Upper lobe of left lung (tissue), 6 donors: ENCODE data around the gene PFN3. TPM values are rescaled to one million over a fixed set of nuclear protein-coding genes. Genes with fewer than 3 reads are reported as not detected.

ENCODE experiments used
- ATAC-seq, 2 donors: fragments of 200-7000 bp; cut with Tn5 transposase; one replicate each; pipeline ENCODE4 v1.9.1; 2022; ENCODE audit warnings: mild to moderate bottlenecking in 2 of 2, moderate library complexity in 2 of 2; ENCODE audit not compliant: low FRiP score in 2 of 2
- DNase-seq, 2 donors: peaks; one replicate each; pipeline ENCODE4 v3.0.0-alpha.2; 2019 to 2020
- H3K27ac ChIP-seq, 4 donors: fragments of 200-600 bp; sonication (generic); one replicate each; pipeline ENCODE4 v1.5.1; 2016 to 2019
- H3K27me3 ChIP-seq, 4 donors: fragments of 200-600 bp; sonication (generic); one replicate each; pipeline ENCODE4 v1.5.1; 2017 to 2019
- H3K36me3 ChIP-seq, 4 donors: fragments of 200-600 bp; sonication (generic); one replicate each; pipeline ENCODE4 v1.5.1; 2016 to 2019
- H3K4me1 ChIP-seq, 4 donors: fragments of 200-600 bp; sonication (generic); one replicate each; pipeline ENCODE4 v1.5.1; 2018 to 2019
- H3K4me3 ChIP-seq, 4 donors: fragments of 200-600 bp; sonication (generic); one replicate each; pipeline ENCODE4 v1.5.1; 2017 to 2019; ENCODE audit warnings: mild to moderate bottlenecking in 2 of 4, moderate library complexity in 1 of 4
- H3K9me3 ChIP-seq, 4 donors: fragments of 200-600 bp; sonication (generic); one replicate each; pipeline ENCODE4 v1.5.1; 2018 to 2019
- CTCF ChIP-seq, 6 experiments: fragments of 450-650 bp in 4 of 6; fragments of 200-600 bp in 2 of 6; sonication (generic) in 2 of 6; IDR thresholded peaks; one replicate each; pipeline ENCODE4 v1.5.1; 2016 to 2019; ENCODE audit warnings: antibody characterized with exemption in 6 of 6
- EP300 ChIP-seq, 4 donors: sonication (generic); formaldehyde crosslinking; IDR thresholded peaks; one replicate each; pipeline ENCODE4 v1.5.1; 2017; ENCODE audit warnings: antibody characterized with exemption in 4 of 4, control low read depth in 2 of 4
- POLR2A ChIP-seq, 4 donors: fragments of 450-650 bp; IDR thresholded peaks; one replicate each; pipeline ENCODE4 v1.5.1; 2016 to 2017; ENCODE audit warnings: antibody characterized with exemption in 4 of 4, mild to moderate bottlenecking in 2 of 4
- POLR2AphosphoS5 ChIP-seq, 2 donors: sonication (generic); formaldehyde crosslinking; IDR thresholded peaks; one replicate each; pipeline ENCODE4 v1.5.1; 2017; ENCODE audit warnings: antibody characterized with exemption in 2 of 2
- WGBS, 2 donors: methylation state at CpG; one replicate each; pipeline ENCODE4 v1.1.5; 2017 to 2018; 5-methylcytosine and 5-hydroxymethylcytosine counted together
- total RNA-seq, 6 donors: library from RNA; depleted of rRNA in 4 of 6; stranded (reverse); fragments of >200 nt in 4 of 6; gene quantifications; one replicate each; pipeline versions ENCODE4 v1.1.0 to v1.2.1, GENCODE V29; 2016 to 2021
- donor health status: DM: no; HTN: no; CAD: no; lungs with moderate emphysema.
- donor health status: DM: no; HTN: yes; CAD: no; lungs with severe emphysema.

Gene PFN3
- total RNA-seq, 6 donors from 2014 or later, result not detected

- Histone ChIP-seq H3K27ac (peak overlapping the region in 2 of 4 donors; percentile 43 to 62), H3K9me3 (no peaks in the 10 kb centered on the region), H3K27me3 (peaks cover 0 to 15% (median 5%) of the 10 kb centered on the region in 4 donors), H3K4me3 (peak overlapping the region in 3 of 4 donors; percentile 55 to 69 (median 65)), H3K4me1 (peaks cover 22 to 31% (median 24%) of the 10 kb centered on the region in 4 donors), H3K36me3 (peaks cover 0 to 6% (median 3%) of the 10 kb centered on the region in 4 donors)
- no peak for TF ChIP-seq EP300 (IDR thresholded peaks at IDR 0.05)
- TF ChIP-seq CTCF (IDR thresholded peaks at IDR 0.05), result no peak
- TF ChIP-seq POLR2A (IDR thresholded peaks at IDR 0.05), result no peak
- TF ChIP-seq POLR2AphosphoS5 (IDR thresholded peaks at IDR 0.05), result no peak
- WGBS, 2 donors, result no CpG with 5 or more reads among the region's 52 CpGs
- peak in 1 of 2 donors; percentile 51 for DNase-seq
- ATAC-seq, result peak in 1 of 2 donors; percentile 9
Measured at GRCh38 chr5:177447066-177447610, 46.7 kb upstream of the PFN3 start.

- TF ChIP-seq CTCF (IDR thresholded peaks at IDR 0.05) (peak in 4 of 6 experiments; percentile 38 to 62 (median 50)), POLR2A (IDR thresholded peaks at IDR 0.05) (peak in 1 of 4 donors; percentile 36), POLR2AphosphoS5 (IDR thresholded peaks at IDR 0.05) (no peak), EP300 (IDR thresholded peaks at IDR 0.05) (no peak)
- H3K9me3 ChIP-seq, result no peaks in the 10 kb centered on the region
- ATAC-seq (peak; percentile 42 to 77), DNase-seq (peak; percentile 40 to 96)
- peaks cover 22 to 31% (median 24%) of the 10 kb centered on the region in 4 donors for H3K4me1 ChIP-seq
- peak within 1 kb of the TSS in 2 of 4 donors; percentile 62 to 64 for H3K27ac ChIP-seq
- WGBS, 2 donors, result 0% methylated on average over 13 to 21 of the region's 89 CpGs
- peaks cover 0 to 15% (median 5%) of the 10 kb centered on the region in 4 donors for H3K27me3 ChIP-seq
- peak within 1 kb of the TSS; percentile 22 to 69 (median 60) for H3K4me3 ChIP-seq
- peaks cover 4 to 13% (median 9%) of the 10 kb centered on the region in 4 donors for H3K36me3 ChIP-seq
Measured at GRCh38 chr5:177446200-177447065, 46.0 kb upstream of the PFN3 start, which contains the start of gene PRR7. PRR7 (plus strand) TSS chr5:177446814; CDS start chr5:177455068, 8,254 bp downstream.

- TF ChIP-seq POLR2AphosphoS5 (IDR thresholded peaks at IDR 0.05) (no peak), EP300 (IDR thresholded peaks at IDR 0.05) (no peak), CTCF (IDR thresholded peaks at IDR 0.05) (no peak), POLR2A (IDR thresholded peaks at IDR 0.05) (no peak)
- peak in 1 of 2 donors; percentile 20 for DNase-seq
- H3K27ac ChIP-seq, result peak overlapping the region in 2 of 4 donors; percentile 62 to 64
- H3K27me3 ChIP-seq, result peaks cover 0 to 15% (median 5%) of the 10 kb centered on the region in 4 donors
- H3K36me3 ChIP-seq, result peaks cover 5 to 19% (median 14%) of the 10 kb centered on the region in 4 donors
- H3K9me3 ChIP-seq, result no peaks in the 10 kb centered on the region
- H3K4me1 ChIP-seq, result peaks cover 22 to 31% (median 24%) of the 10 kb centered on the region in 4 donors
- ATAC-seq, result no peak
- 5 to 8% methylated on average over 6 to 8 of the region's 8 CpGs for WGBS, 2 donors
- H3K4me3 ChIP-seq, result peak overlapping the region in 2 of 4 donors; percentile 65 to 69
Measured at GRCh38 chr5:177445917-177446199, 45.4 kb upstream of the PFN3 start.

GRCh38 chr5:177445052-177445916 lies 44.8 kb upstream of the PFN3 start:
- no peak overlapping the region for H3K27ac ChIP-seq
- 48 to 56% methylated on average over 10 of the region's 10 CpGs for WGBS, 2 donors
- no peak overlapping the region for H3K4me3 ChIP-seq
- H3K36me3 ChIP-seq, result peaks cover 6 to 25% (median 16%) of the 10 kb centered on the region in 4 donors
- TF ChIP-seq CTCF (IDR thresholded peaks at IDR 0.05) (no peak), EP300 (IDR thresholded peaks at IDR 0.05) (no peak), POLR2A (IDR thresholded peaks at IDR 0.05) (no peak), POLR2AphosphoS5 (IDR thresholded peaks at IDR 0.05) (no peak)
- ATAC-seq (no peak), DNase-seq (peak in 1 of 2 donors; percentile 20)
- no peaks in the 10 kb centered on the region for H3K9me3 ChIP-seq
- H3K4me1 ChIP-seq, result peaks cover 22 to 31% (median 24%) of the 10 kb centered on the region in 4 donors
- peaks cover 0 to 15% (median 5%) of the 10 kb centered on the region in 4 donors for H3K27me3 ChIP-seq
